GOT3 (cell line): ENCODE data around the gene ANKDD1A.

Experiments
- DNase-seq: peaks from one replicate; lab custom pipeline; 2025; ENCODE audit warnings: mixed read lengths; lab: John Stamatoyannopoulos, UW

The ANKDD1A gene

DNA sequence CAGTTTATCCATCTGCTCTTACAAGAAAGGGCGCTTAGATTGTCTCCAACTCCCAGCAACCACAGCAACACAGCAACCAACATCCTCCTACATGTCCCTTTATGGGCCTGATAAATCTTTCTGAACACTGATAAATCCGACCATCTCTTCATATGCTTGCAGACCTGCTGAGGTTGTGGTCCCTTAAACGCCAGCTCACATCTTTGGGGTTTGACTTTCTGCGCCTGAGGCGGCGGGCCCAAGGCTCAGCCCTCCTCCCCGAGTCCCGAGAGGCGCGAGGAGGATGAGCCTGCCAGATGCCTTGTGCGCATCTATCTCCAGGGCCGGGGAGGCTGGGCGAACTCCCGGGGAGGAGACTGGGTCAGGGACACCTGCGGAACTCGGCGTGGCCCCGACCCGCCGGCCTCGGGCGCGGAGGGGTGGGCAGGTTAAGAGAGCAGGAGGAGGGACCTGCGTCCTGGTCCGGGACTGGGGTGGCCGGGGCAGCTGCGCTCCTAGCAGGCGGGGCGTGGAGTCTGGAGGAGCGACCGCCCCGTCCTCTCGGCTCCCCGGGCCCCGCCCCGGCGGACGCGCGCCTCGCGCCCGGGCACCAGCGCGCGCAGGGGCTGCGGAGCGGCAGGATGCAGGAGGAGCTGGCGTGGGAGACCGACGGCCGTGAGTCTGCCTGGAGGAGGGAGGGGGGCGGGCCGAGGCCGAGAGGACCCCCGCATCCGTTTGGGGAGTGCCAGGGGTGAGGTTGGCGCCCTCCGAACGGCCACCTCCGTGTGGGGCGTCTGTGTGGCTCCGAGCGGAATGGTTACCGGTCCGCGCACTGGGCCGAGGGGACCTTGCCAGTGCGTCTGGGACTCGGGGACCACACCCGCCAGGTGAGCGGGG, at the start of gene ANKDD1A:
Gene ANKDD1A (plus strand): TSS at position 592 of the 876 bp plus-strand sequence. CDS start 29 bp downstream, at position 621.
- no peak for DNase-seq

DNA sequence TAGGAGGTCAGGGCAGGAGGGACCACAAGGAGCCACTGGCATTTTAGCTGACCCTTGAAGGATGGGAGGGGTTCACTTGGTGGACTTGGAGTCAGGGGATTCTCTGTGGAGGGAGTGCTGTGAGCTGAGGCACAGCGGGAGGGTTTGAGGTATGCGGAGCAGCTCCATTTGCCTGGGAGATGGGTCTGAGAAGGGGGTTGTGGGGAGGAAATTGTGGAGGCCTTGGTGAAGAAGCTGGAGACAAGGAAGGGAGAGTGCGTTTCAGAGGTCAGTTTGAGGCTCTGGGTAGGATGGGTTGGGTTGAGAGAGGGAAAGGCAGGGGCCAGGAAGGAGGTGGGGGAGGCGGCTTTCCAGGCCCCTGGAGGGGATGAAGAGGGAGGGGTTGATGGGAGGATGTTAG, 49.7 kb upstream of the ANKDD1A start:
- no peak for DNase-seq

- DNase-seq: no peak
Measured at GRCh38 chr15:64862408-64862807, 49.3 kb upstream of the ANKDD1A start.

GRCh38 chr15:64864068-64864467, 47.6 kb upstream of the ANKDD1A start:
- DNase-seq: no peak

GRCh38 chr15:64865126-64865997, 46.3 kb upstream of the ANKDD1A start:
- no peak for DNase-seq

- DNase-seq: peak; percentile 29
Measured at GRCh38 chr15:64865998-64866520, 45.6 kb upstream of the ANKDD1A start.

DNA sequence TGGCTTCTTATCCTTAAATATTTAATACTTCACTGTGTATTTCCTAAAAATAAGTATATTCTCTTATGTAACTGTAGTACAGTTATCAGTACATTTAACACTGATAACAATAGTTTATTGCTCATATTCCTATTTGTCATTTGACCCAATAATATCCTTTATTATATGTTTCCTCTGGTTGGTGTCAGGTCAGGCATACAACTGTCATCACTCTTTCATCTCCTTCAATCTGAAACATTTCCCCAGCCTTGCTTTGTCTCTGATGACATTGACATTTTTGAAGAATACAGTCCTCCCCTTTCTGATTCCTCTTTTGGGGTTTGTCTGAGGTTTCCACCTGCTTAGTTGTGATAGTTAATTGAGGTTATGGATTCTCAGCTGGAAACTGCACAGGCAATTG, 42.2 kb upstream of the ANKDD1A start:
- no peak for DNase-seq

DNA sequence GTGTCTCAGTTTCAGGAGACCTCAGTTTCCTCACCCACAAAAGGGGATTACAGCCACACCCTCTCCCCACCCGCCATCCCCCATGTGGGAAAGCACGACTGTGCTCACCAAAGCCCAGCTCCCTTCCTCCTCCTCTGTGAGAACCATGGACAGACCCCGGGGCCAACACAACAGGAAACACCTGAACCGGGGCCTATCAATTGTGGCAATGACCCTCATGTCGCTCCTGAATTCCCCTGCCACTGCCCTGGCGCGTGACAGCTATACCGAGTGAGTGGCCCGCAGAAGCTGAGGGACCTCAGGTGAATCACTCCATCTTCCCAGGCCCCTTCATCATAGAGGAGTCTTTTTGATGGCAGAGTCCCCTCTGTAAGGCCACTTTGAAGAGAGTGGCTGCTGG, 41.3 kb upstream of the ANKDD1A start:
- no peak for DNase-seq

- DNase-seq: no peak
Measured at GRCh38 chr15:64875641-64876223, 36.0 kb upstream of the ANKDD1A start.

DNA sequence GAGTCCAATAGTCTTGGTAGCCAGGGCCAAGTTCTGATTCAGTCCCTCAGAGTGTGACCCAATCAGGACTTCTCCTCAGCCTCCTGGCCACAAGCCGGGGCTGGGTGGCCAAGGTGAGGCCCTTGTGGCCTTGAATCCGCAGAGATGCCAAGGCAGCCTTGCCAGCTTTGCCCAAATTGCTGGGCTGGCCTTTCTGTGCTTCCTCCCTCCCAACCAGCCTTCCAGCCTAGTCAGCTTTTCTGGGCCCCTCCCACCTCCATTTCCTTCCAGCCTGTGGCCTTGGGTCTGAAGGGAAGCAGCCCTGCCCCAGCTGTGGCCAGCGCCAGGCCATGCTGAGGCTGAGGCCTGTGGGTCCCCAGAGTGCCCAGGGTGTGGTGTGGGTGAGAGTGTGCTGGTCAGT, 34.3 kb upstream of the ANKDD1A start:
- no peak for DNase-seq

DNA sequence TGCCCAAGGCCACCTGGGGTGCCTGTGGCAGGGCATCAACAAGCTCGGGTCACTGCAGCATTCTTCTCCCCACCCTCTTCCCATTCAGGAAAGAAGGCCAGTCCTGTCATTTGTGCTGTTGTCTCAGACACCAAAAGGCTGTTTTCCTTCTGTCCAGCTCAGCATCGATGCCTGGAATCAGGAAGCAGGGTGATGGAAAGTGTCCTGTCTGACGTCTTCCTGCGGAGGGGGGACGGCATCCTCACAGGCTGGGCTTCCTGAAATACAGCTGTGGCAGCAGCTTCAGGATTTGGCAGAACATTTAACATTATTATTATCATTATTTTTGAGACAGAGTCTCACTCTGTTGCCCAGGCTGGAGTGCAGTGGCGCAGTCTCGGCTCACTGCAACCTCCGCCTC, 33.0 kb upstream of the ANKDD1A start:
- DNase-seq: no peak

DNA sequence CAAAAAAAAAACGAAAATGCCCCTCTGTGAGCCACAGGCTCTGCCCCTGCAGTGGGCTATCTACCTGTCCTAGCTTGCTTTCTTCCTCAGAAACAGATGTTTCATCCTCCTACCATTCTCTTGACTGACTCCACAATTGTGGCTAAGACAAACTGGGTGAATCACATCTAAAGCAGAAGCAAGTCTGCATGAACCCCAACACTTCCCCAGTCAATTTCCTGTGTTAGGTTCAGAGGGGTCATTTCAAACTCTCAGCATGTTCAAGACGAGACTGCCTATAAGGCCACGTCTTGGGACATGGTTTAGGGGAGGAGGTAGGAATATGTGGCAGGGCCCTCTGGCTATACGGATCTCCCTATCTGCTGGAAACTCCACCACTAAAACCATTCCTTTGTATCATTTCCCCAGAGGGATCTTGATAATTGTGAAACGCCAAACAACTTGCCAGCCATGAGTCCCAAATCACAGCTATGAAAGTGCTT, 28.6 kb upstream of the ANKDD1A start:
- DNase-seq: no peak

GRCh38 chr15:64883997-64884511, 27.6 kb upstream of the ANKDD1A start:
- peak; percentile 41 for DNase-seq

- DNase-seq: no peak
Measured at GRCh38 chr15:64884679-64885078, 27.0 kb upstream of the ANKDD1A start.

DNA sequence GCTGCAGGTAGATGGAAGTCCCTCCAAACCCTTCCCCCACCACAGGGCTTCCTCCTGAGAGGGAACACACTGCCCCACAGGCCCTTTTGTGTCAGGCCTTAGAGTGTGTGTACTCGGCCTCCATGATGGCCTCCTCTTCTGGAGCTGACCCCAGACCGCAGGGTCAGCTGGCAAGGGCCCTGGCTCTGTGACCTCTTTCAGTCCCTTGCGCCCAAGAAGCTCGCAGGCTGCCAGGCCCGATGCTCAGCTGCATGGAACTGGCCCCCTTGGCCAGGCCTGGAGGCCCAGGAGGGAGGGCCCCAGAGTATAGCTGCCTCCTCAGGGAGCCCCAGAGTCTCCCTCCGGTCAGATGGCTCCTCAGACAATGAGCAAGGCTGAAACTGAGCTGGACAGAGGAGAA, 23.4 kb upstream of the ANKDD1A start:
- DNase-seq: no peak

DNA sequence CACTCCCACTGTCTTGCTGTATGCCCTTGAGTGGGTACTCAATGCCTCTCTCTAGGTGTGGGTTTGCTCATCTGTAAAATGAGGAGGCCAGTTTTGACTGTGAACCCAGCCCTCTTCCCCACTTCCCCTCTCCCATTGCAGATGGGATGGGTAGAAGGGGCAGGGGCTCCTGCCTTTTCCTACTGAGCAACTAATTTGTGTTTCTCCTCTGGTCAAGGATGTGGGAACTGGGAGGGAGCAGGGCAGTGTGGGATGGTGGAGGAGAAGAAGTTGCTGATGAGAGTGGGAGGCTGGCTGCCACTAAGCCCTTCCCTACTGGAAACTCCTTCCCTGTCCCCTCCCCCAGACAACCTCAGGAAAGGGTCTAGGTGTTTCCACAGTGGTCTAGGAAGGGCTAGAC, 20.1 kb upstream of the ANKDD1A start:
- DNase-seq: no peak

- DNase-seq: no peak
Measured at GRCh38 chr15:64892847-64893403, 18.8 kb upstream of the ANKDD1A start.

DNA sequence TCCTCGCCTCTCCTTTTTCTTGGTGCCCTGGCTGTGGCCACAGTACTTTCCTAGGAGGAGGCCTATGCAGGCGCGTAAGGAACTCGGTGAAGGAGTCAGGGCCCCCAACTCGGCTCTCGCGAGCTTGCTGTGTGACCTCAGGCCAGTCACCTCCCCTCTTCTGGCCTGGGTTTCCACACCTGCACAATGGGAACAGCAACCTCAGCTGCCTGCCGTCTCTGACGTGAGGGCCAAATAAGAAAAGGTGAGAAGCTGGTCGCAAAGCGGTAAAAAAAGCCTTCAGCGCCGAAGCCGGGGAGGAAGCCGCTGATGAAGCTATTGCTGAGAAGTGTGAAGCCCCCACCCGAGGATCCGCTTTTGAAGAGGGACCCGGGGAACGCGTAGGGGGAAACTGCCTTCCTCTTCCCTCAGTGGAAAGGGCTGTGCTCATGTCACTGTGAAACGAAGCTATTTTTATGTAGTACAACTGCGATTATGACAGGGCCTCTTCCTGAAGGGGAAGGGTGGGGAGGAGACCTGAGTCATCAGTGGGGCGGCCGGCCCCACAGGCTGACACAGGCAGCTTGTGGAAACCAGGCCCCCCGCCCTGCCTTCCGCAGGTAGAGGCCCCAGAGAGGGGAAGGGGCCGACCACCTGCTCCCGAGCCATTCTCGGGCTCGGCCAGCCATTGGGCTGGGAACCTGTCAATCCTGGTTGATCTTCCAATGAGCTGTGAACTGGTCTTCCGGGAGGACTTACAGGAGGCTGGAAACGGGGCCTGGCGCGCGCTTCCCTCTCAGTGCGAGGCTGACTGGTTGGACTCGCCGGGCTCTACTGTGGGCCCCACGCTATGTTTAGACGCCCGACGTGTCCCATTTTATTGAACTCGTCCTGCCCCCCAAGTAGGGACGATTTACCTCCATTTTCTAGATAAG, 18.0 kb upstream of the ANKDD1A start:
- peak; percentile 47 for DNase-seq

DNA sequence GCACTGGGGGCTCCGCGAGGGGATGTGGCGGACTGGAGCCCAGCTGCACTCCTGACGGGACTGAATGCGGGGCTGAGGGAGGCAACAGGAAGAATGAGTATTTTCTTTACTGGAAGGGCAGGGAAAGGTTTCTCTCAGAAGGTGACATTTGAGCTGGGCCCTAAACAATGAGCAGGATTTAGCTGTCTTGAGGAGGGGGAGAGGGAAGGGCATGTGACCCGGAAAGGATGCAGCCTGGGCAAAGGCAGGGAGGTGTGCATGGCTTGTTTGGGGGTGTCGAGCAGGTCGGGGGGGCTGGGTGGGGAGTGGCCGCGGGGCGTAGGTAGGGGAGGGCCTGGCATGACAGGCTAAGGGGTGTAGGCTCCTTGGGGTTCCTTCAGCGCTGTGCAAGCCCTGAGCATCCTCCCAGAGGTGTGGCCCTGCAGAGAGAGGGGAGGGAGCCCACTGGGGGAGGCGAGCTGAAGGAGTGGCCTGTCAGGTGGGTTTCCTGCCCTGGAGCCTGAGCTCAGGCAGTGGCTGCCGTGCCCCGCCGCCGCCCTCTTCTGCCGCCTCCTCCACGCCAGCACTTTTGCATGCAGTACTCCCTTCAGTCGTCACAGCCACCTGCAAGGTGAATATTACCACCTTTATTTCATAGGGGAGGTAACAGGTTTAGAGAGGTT, 17.2 kb upstream of the ANKDD1A start:
- no peak for DNase-seq
